AML-193 (cell line): ENCODE measurements around the gene ARSD.
"Not testable (repeated sequence)": the region's sequence is repeated elsewhere in the genome, so short reads cannot be mapped to it uniquely, and the experiment has no call there.

Source experiments
- DNase-seq, 2 experiments: peaks; one replicate each; lab custom pipeline; 2025; lab: John Stamatoyannopoulos, UW

The ARSD gene, protein sequence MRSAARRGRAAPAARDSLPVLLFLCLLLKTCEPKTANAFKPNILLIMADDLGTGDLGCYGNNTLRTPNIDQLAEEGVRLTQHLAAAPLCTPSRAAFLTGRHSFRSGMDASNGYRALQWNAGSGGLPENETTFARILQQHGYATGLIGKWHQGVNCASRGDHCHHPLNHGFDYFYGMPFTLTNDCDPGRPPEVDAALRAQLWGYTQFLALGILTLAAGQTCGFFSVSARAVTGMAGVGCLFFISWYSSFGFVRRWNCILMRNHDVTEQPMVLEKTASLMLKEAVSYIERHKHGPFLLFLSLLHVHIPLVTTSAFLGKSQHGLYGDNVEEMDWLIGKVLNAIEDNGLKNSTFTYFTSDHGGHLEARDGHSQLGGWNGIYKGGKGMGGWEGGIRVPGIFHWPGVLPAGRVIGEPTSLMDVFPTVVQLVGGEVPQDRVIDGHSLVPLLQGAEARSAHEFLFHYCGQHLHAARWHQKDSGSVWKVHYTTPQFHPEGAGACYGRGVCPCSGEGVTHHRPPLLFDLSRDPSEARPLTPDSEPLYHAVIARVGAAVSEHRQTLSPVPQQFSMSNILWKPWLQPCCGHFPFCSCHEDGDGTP

GRCh38 chrX:2928583-2929434 is at the start of gene ARSD:
TSS of gene ARSD (minus strand) at chrX:2929339. CDS start at chrX:2929275, 64 bp downstream.
- no peak for DNase-seq

DNA sequence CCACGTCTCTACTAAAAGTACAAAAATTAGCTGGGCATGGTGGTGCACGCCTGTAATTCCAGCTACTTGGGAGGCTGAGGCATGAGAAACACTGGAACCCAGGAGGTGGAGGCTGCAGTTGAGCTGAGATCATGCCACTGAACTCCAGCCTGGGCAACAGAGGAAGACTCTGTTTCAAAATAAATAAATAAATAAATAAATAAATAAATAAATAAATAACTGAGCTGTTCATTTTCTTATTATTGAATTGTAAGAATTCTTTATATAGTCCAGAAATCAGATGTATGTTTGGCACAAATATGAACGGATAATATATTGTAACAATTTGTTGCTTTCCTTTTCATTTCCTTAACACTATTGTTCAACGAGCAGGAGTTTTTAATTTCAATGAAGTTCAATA is 49.5 kb upstream of the ARSD start:
- not testable (repeated sequence) for DNase-seq

DNA sequence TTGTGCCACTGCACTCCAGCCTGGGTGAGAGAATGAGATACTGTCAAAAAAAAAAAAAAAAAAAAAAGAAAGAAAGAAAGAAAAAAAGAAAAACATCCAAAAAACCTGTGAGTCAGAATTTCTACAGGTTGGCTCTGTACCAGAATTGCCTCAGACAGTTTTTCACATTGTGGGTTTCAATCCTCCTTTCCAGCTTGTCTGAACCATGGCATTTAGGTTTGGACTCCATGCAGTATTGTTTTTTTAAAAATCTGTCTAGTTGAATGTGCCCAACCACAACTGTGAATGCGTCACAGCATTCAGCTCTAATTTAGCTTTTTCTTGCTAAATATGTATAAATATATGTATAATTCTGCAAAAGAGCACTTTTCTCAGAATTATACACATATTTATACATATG is 45.8 kb upstream of the ARSD start:
- DNase-seq: no peak

DNA sequence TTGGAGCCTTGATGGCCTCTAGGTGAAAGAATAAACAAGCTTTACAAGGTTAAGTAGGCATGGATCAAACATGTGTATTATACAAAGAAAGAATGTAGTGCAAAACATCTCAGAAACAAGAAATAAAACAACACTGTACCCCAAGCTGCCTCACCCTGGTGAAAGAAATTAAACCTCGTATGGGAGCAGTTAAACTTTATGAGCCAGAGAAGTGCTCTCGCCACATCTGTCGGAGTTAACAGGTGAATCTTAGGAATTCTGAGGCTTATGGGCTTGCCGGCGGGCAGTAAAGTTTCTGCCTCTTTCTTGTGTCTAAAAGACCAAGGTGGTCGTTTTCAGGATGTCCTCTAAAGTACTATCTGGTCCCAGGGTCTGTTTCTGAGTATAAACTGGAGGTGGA is 43.3 kb upstream of the ARSD start:
- no peak for DNase-seq

DNA sequence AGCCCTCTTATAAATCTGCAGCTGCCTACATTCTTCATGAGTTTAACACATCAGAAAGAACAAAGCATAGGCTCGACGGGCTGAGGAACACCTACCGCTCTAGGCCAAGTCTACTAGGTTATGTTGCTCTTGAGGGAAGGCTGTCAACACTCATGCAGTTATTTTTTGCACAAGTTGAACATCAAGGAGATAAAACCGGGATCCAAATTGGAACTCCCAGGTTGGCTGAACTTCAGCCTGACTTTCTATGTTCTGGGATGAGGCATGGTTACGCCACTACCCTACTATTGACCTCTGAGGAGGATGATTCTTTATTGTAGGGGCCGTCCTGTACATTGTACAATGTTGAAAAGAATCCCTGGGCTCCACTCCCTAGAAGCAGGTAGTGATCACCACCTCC is 39.9 kb upstream of the ARSD start:
- no peak for DNase-seq

GRCh38 chrX:2967998-2968909 is 39.1 kb upstream of the ARSD start:
- DNase-seq: no peak

- no peak for DNase-seq
Observed at GRCh38 chrX:2967584-2967983, 38.4 kb upstream of the ARSD start.

DNA sequence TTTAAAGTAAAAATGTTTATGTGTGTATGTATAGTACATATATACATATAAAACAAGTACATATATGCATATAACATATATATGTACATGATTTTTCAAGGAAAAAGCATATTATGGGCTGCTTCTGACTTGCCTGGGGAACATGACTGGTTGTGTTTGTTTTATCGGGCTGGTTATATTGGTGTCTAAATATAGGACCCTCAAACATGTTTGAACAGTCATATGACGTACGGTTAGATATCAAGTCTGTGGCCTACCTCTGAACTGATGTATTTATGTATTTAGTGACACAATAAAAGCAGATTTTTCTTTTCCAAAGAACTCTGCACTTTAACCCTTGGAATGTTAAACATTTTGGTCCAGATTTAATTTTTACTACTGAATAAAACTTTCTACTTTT is 37.9 kb upstream of the ARSD start:
- DNase-seq: no peak

DNA sequence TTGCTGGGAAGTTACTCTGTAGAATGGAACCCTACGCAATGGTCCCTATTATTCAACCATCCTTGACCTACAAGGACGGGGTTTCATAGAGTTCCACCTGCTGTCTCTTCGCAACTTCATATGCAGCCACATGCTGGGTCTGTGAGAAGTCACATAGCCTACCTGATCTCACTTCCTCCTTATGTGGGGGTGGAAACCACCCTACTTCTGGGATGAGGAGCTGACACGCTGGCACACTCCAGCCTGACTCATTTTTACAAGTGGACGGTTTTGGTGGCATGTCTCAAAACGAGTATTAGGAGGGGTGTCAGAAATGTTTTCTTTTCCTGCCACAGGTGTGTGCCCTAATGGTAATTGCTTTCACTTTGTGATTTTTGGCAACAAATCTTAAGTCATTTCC is 36.8 kb upstream of the ARSD start:
- no peak for DNase-seq

DNA sequence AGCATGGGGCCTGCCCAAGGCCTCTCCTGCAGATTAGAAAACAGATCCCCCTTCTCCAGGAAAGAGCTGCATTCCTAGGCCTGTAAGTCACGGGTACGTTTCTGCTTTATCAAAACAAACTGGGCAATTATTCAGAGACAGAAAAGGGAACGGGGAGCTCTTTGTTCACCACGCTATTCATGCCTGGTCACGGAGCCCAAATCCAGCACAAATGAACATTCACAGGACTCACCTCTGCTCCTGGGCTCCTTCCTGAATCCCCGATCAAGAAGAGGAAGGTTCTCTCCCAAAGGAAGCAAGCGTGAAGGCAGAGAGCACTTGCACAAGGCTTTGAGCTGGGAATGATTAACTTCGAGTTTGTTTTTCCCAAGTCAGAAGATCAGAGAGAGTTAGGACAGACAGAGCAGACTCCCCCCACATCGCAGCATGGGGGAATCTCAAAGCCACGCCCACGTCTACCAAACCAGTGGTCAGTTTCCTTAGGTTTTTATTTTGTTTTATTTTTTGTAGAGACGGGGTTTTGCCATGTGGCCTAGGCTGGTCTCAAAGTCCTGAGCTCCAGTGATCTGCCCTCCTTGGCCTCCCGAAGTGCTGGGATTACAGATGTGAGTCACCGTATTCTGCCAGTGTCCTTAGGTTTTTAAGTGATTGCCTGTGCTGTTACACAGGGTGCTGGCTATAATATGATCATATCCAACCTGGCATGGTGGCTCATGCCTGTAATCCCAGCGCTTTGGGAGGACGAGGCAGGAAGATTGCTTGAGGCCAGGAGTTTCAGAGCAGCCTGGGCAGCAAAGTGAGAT is 35.1 kb upstream of the ARSD start:
- not testable (repeated sequence) for DNase-seq

DNA sequence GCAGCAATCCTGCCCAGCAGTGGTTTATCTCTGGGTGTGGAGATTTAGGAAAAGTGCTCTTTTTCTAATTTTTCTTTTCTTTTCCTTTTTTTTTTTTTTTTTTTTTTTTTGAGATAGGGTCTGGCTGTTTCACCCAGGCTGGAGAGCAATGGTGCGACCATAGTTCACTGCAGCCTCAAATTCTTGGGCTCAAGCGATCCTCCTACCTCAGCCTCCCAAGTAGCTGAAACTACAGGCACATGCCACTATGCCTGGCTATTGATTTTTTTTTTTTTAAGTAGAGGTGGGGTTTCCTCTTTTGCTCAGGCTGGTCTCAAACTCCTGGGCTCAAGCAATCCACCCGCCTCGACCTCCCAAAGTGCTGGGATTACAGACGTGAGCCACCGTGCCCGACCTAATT is 34.3 kb upstream of the ARSD start:
- not testable (repeated sequence) for DNase-seq

DNA sequence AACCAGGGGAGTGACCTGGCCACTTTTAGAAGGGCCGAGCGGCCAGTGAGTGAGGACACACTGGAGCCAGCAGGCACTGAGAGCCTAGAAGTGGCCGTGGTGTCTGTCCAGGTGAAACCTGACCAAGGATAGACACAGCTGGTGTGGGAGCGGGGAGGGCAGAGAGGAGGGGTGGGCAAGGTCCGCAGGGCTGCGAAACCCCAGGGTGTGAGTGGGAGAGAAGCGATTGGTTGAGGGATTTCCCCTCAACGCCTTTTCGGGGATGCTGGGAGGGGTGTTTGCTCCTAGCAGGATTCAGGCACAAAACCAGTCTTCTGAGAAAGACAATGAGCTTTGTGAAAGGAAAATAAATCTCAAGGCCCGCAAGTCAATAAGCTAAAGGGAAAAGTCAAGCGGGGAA is 33.2 kb upstream of the ARSD start:
- DNase-seq: no peak

DNA sequence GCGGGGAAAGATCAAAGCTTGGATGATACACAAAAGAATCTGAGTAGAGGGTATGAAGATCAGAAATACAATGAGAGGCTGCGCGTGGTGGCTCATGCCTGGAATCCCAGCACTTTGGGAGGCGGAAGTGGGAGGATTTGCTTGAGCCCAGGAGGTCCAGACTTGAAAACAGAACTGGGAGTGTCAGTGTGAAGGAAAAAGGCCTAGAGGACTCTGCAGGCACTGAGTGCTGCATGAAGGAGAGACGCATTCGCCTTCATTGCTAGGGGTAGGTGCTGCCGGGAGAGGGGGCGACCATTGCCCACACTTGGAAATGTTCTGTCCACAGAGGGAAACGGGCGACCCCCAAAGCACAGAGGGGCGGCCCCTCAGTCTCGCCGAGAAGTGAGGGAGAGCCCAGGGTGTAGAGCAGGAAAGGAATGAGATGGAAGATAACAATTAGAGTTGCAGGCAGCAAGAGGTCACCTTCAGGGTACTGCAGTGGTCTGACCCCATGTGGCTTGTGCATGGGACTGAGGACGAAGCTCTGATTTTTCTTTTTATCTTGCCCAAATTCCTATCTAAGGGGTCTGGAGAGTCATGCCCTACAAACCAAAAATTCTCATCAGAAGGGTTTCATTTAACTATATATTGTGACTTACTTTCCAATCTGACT is 31.8 kb upstream of the ARSD start:
- DNase-seq: no peak

DNA sequence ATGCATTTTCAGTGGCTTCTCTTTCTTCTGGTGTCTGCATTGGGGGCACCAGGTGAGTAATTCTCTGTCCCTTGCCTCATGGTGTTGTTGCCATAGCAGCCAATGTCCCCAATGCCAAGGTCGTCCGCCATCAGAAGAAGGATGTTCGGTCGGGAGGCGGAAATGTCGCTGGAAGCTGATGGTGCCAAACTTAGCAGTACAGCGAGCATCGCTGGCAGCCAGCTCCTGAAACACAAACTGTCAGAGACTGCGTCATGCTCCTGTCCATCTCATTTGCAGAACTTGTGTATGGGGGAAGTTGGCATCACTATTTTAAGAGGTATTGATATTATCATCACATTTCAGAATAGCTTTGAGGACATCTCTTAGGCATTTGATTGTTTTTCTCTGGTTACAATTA is 29.1 kb upstream of the ARSD start:
- DNase-seq: no peak

- DNase-seq: no peak
Observed at GRCh38 chrX:2955838-2956237, 26.7 kb upstream of the ARSD start.

GRCh38 chrX:2955281-2955680 is 26.1 kb upstream of the ARSD start:
- DNase-seq: no peak

- DNase-seq: no peak
Observed at GRCh38 chrX:2954541-2954940, 25.4 kb upstream of the ARSD start.

- not testable (repeated sequence) for DNase-seq
Observed at GRCh38 chrX:2937942-2938341, 8.8 kb upstream of the ARSD start.

DNA sequence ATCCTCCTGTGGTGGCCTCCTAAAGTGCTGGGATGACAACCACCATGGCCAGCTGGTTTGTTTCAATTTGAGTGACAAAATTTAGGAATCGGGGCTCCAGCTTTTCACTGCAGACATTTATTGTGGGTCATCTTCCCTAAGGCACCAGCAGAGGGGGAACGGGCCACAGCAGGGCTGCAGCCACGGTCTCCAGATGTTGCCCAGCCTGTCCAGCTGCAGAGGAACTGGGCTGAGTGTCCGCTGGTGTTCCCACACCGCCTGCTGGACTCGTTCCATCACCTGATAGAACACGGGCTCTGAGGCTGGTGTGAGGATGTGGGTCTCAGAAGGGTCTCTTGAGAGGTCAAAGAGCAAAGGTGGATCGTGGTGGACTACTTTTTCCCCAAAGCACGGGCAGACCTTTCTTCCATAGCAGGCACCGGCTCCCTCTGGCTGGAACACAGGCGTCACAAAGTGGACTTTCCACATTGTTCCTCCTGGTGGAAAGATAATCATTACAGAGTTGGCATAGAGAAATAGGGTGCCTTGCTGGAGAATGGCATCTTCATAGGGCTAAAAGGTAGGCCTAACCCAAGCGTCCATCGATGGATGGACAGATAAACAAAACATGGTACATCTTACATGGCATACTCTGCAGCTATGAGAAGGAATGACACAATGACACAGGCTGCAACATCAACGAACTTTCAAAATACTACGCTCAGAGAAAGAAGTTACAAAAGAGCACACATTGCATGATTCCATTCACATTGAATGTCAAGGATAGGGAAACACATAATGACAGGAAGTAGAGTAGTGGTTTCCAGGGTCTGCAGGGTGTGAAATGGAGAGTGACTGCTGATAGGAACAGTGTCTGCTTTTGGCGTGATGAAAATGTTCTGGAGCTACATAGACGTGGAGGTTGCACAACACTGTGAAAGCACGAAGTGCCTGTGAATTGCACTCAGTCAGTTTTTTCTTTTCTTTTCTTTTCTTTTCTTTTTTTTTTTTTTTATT is 5.9 kb upstream of the ARSD start:
- no peak for DNase-seq
